Kidney capillary endothelial cell (primary cell): ENCODE results near the gene DSP.

Experiments used
- DNase-seq: peaks from one replicate; pipeline ENCODE4 v3.0.0-alpha.2; 2018; ENCODE audit warnings: low spot score

The DSP gene, protein sequence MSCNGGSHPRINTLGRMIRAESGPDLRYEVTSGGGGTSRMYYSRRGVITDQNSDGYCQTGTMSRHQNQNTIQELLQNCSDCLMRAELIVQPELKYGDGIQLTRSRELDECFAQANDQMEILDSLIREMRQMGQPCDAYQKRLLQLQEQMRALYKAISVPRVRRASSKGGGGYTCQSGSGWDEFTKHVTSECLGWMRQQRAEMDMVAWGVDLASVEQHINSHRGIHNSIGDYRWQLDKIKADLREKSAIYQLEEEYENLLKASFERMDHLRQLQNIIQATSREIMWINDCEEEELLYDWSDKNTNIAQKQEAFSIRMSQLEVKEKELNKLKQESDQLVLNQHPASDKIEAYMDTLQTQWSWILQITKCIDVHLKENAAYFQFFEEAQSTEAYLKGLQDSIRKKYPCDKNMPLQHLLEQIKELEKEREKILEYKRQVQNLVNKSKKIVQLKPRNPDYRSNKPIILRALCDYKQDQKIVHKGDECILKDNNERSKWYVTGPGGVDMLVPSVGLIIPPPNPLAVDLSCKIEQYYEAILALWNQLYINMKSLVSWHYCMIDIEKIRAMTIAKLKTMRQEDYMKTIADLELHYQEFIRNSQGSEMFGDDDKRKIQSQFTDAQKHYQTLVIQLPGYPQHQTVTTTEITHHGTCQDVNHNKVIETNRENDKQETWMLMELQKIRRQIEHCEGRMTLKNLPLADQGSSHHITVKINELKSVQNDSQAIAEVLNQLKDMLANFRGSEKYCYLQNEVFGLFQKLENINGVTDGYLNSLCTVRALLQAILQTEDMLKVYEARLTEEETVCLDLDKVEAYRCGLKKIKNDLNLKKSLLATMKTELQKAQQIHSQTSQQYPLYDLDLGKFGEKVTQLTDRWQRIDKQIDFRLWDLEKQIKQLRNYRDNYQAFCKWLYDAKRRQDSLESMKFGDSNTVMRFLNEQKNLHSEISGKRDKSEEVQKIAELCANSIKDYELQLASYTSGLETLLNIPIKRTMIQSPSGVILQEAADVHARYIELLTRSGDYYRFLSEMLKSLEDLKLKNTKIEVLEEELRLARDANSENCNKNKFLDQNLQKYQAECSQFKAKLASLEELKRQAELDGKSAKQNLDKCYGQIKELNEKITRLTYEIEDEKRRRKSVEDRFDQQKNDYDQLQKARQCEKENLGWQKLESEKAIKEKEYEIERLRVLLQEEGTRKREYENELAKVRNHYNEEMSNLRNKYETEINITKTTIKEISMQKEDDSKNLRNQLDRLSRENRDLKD (N-terminal part only)

GRCh38 chr6:7541175-7542064 is at the start of gene DSP:
DSP (plus strand) TSS chr6:7541671; CDS start chr6:7541916, 245 bp downstream.
- no peak for DNase-seq

DNA sequence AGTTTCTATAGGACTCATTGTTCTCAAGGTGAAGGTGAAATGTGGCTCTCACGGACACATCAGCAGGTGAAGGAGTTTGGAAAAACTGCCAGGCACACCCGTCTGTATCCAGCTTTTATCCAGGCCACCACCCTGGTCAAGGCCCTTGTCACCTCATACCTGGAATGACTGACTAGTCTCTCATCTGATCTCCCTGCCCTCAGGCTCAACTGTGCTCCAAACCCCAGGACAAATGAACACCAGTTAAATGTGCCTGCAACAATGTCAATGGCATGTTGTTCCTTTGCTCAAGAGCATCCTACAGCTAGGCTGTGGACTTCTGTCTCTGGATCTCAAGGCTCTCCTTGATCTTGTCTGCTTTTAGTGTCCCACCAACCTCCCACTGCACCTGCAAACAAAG is 47.6 kb upstream of the DSP start:
- no peak for DNase-seq

- no peak for DNase-seq
Measured at GRCh38 chr6:7494638-7495037, 46.8 kb upstream of the DSP start.

DNA sequence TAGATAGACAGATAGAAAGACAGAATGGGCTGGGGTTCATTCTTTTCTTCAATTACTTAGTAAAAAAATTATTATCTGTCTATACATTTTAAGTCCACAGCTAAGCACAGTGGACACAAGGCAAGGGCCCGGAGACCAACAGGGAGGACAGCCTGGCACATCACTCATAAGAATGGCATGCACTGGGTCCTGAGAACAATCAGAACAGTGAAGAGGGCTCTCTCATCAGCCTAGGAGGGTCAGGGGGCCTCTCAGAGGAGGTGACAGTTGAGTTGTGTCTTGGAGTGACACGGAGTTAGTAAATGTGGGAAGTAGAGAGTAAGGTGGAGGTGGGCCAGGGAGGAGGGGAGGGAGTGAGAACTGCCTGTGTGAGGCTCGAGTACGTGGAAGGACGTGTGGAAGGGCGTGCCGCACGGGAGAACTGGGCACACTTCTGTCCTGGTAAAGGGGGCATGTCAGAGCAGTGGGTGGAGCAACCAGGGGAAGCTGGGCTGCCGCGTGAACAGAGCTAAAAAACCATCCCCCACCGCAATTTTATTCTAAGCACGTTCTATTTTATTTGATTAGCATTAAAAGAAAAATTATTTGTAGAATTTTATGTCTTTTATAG is 45.1 kb upstream of the DSP start:
- no peak for DNase-seq

GRCh38 chr6:7500752-7501282 is 40.7 kb upstream of the DSP start:
- no peak for DNase-seq

DNA sequence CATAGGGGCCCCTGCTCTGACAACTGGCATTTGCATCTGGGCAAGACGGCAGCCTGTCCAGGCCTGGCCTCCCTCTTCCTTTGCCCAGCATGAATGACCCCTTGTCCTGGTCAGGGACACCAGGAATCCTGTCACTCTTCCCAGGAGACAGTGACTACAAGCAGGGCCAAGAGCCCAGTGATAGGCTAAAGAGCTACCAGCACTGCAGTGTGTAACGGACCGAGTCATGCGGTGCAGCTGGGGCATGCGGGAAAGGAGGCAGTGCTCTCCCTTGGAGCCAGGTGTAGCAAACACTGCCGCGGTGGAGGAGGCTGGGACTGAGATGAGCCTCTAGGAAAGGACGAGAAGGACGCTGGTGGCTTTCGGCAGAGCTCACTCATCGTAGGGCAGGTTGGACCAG is 38.7 kb upstream of the DSP start:
- DNase-seq, result no peak

DNA sequence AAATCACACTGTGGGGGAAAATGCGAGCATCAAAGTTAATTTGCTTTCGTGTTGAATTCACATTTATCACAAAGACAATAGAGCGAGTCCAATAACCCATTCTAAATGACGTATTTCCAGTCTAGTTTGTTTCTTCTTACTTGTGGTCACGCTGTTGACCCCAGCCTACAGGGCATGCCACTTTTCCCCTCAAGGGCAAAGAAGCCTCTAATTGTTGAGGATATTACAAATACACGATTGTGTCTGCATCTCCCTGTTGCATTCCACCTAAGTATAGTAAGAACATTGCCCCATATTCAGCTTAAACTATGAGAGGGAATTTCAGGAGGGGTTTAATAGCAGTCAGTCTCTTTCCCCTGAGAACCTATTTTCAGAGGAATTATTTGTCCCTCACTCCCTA is 37.4 kb upstream of the DSP start:
- DNase-seq, result no peak

GRCh38 chr6:7505189-7505699 is 36.2 kb upstream of the DSP start:
- no peak for DNase-seq

DNA sequence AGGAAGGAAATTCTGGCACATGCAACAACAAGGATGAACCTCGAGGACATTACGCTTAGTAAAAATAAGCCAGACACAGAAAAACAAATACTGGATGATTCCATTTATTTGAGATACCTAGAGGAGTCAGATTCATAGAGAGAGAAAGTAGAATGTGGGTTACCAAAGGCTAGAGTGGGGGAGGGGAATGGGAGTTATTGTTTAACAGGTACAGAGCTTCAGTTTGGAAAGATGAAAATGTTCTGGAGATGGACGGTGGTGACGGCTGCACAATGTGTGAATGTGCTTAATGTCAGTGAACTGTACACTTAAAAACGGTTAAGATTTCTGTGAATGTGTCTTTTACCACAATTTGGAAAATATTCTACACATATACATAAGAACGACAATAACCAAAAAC is 33.9 kb upstream of the DSP start:
- no peak for DNase-seq

GRCh38 chr6:7512320-7512719 is 29.2 kb upstream of the DSP start:
- DNase-seq, result no peak

DNA sequence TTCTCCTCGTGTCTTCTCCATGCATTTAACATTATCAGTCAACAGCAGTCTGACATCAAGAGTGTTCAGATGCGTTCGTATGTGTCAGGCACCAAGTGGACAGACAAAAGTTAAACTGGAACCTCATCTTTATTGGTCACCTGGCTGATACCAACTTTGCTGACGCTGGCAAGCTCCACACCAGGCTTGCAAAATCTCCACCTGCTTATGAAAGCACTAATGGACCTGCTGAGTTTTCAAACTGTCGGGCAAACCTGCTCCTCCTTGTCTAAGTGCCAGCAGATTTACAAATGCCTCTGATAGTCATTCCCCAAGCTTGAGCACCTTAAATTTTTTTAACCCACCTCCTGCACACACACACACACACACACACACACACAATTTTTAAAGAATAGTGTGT is 27.9 kb upstream of the DSP start:
- no peak for DNase-seq

- no peak for DNase-seq
Measured at GRCh38 chr6:7515363-7515762, 26.1 kb upstream of the DSP start.

GRCh38 chr6:7518877-7519276 is 22.6 kb upstream of the DSP start:
- no peak for DNase-seq

DNA sequence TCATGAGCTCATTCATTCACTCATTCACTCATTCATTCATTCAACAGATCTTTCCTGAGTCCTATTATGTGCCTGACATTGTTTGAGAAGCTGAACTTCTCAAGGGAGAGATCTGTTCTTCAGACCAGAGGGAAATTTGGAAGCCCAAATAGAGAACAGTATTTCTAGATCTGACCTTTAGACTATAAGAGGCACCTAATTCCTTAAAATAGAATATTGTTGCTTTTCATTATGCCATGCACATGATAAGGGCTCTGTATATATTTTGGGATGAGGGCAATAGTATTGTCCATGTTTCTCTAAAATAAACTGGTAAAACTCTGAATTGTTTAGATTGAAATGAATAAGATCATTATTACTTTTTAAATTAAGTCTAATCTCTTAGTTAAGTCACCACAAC is 18.6 kb upstream of the DSP start:
- no peak for DNase-seq

- DNase-seq, result no peak
Measured at GRCh38 chr6:7523922-7524321, 17.5 kb upstream of the DSP start.

GRCh38 chr6:7526755-7527154 is 14.7 kb upstream of the DSP start:
- no peak for DNase-seq

DNA sequence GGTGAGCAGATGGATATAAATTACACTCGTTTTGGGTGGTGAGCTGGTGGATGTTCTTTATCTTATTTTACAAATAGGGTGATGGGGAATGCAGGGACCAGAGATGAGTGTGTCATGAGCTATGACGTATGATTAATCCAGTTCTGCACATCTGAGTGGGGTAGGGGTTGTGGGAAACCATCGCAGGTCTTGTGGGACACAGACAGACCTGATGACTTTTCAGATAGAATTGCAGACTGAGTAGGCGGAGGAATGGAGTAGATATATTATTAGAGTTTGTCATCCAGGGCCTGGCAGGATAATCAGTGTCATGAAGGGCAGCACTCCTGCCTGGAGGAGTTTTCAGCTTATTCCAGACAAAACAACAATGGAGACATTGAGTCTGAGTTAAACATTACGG is 12.9 kb upstream of the DSP start:
- DNase-seq, result no peak

- DNase-seq, result no peak
Measured at GRCh38 chr6:7529141-7529540, 12.3 kb upstream of the DSP start.

DNA sequence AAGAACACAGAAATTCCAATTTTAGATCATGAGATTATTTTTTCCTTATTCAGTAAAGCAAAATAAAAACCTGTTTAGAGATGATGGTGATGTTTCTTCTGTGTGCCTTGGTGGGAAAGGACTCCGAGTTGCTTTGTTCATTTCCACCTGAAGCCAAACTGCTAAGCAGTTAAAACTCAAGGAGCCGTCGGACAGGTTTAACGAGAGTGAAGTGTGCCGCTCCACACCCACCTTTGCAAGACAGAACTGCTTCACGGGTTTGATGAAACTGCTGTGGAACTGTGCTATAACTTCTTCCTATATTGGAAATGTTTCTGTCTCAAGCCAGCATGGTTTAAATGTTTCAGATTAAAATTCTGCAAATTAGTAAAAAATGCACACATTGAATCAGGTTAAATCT is 9.2 kb upstream of the DSP start:
- DNase-seq, result no peak

DNA sequence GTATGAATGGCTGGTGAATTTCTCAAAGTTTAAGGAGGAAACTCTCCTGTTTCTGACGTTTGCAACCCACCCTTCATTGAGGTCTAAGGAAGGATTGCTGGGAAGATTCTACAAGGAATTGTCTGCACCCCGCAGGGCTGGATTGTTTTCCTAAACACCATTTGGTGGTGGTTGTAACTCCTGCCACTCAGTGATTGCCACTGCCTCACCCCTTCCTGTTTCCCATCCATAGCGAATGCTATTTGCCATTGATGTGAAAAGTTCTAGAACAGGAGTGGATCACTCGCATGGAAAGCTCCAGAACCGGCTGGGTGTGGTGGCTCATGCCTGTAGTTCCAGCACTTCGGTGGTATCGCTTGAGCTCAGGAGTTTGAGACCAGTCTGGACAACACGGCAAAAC is 8.7 kb upstream of the DSP start:
- no peak for DNase-seq

DNA sequence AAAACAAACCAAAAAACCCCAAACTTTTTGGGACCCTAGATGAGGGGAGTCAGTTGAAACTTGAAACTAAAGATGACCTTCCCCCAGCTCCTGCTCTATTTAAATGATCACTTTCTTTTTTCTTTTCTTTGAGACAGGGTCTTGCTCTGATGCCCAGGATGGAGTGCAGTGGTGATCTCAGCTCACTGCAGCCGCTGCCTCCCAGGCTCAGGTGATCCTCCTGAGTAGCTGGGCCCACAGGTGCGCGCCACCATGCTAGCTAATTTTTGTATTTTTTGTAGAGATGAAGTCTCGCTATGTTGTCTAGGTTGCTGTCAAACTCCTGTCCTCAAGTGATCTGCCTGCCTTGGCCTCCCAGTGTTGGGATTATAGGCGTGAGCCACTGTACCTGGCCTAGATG is 7.3 kb upstream of the DSP start:
- DNase-seq, result no peak
